HG03460 (cell line): Measurements from ENCODE around the gene TMEM131.
A peak's percentile ranks its signal among the peaks of the same experiment; 100 is the strongest.
"Not testable (repeated sequence)": the region's sequence is repeated elsewhere in the genome, so short reads cannot be mapped to it uniquely, and the experiment has no call there.

ENCODE experiments used
- ATAC-seq: cut with Tn5 transposase; IDR thresholded peaks from one replicate; pipeline ENCODE4 v1.9.1; 2021; ENCODE audit not compliant: unreplicated experiment

Gene TMEM131

GRCh38 chr2:98025481-98026037 is 29.8 kb upstream of the TMEM131 start:
- ATAC-seq = no peak

GRCh38 chr2:98022067-98022466 is 26.3 kb upstream of the TMEM131 start:
- ATAC-seq = not testable (repeated sequence)

GRCh38 chr2:98020992-98021713 is 25.4 kb upstream of the TMEM131 start:
- ATAC-seq = no peak

DNA sequence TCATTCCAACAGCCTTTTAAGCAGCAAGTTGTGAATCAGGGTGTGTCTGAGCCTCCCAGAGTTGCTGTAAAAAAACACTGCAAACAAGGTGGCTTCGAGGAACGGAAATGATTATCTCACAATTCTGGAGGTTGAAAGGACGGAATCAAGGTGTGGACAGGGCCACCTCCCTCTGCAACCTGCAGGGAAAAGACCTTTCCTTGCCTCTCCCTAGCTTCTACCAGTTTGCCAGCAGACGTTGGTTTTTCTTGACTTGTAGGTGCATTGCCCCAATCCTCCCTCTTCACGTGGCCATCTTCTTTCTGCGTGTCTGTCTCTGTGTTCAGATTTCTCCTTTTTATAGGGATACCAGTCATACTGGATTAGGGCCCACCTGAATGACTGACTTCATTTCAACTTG is 24.8 kb upstream of the TMEM131 start:
- ATAC-seq = no peak

GRCh38 chr2:98016908-98017670 is 21.3 kb upstream of the TMEM131 start:
- ATAC-seq = no peak

DNA sequence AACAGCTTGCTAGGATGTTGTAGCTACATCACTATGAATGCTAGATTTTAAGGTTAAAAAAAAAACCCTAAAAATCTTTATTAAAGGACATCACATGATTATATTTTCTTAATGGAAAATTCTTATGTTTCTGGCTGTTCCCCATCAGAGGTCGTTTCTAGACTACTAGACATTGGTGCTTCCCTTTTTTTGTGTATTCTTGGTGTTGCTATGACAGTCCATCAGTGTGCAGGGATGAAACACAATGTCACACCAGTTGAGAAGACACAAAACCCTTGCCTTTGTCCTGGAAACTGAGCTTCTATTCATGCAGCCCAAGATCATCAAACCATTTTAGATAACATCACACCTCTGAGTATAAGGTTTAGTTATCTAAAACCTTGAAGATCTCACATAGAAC is 19.9 kb upstream of the TMEM131 start:
- no peak for ATAC-seq

DNA sequence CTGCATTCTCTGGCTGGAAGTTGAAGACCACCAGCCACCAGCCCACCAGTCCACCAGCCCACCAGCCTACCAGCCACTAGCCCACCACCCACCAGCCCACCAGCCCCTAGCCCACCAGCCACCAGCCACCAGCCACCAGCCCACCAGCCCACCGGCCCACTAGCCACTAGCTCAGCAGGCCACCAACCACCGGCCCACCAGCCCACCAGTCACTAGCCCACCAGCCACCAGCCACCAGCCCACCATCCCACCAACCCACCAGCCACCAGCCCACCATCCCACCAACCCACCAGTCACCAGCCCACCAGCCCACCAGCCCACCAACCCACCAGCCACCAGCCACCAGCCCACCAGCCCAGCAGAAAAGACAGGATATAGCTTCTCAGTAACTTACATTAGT is 18.6 kb upstream of the TMEM131 start:
- no peak for ATAC-seq

- no peak for ATAC-seq
Measured at GRCh38 chr2:98013407-98014042, 17.8 kb upstream of the TMEM131 start.

DNA sequence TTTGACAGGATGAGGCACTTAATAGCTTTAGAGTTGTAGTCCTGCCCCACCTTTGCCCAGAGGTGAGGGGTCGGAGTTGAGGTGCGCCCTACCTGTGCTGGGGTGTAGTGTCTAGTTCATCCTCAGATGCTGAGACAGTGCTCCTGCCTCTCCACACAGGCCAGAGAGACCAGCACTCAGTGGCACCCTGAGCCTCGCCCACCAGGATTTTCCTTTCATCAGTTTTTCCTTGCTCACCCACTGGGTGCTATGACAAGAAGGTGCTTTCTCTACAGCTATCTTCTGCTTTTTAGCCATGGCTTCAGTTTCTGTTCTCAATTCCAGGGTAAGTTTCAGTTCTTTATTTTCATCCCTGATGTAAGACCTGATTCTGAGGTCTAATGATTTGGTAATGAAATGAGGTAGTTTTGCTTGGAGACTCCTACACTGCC is 16.8 kb upstream of the TMEM131 start:
- peak; percentile 70 for ATAC-seq

GRCh38 chr2:98009887-98010760 is 14.4 kb upstream of the TMEM131 start:
- ATAC-seq = no peak

- no peak for ATAC-seq
Measured at GRCh38 chr2:98008415-98008814, 12.7 kb upstream of the TMEM131 start.

- ATAC-seq = no peak
Measured at GRCh38 chr2:98006378-98006777, 10.6 kb upstream of the TMEM131 start.

DNA sequence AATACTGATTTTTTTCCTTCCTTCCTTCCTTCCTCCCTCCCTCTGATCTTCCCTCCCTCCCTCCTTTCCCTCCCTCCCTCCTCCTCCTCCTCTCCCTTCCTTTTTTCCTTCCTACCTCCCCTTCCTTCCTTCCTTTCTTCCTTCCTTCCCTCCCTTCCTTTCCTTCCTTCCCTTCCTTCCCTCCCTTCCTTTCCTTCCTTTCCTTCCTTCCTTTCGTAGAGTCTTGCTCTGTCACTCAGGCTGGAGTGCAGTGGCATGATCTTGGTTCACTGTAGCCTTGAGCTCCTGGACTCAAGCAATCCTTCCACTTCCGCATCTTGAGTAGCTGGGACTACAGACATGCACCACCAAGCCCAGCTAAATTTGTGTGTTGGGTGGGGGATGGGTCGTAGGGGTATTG is 8.9 kb upstream of the TMEM131 start:
- no peak for ATAC-seq

- ATAC-seq = no peak
Measured at GRCh38 chr2:98004047-98004446, 8.3 kb upstream of the TMEM131 start.

DNA sequence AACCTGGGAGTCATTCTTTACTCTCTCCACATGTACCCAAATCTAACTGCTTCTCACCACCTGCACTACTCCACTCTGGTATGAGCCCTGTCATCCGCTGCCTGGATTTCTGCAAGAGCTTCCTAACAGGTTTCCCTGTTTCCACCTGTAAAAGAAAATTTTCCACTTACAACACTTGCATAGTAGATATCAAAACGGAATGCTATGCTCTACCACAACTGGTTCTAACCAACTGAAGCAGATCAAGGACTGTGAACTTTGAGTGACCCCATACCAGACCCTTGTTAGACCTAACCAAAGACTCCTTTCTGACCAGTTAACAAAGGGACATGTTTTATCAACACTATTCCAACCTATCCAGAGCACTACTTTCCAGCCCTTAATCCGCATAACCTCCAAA is 3.8 kb upstream of the TMEM131 start:
- no peak for ATAC-seq

DNA sequence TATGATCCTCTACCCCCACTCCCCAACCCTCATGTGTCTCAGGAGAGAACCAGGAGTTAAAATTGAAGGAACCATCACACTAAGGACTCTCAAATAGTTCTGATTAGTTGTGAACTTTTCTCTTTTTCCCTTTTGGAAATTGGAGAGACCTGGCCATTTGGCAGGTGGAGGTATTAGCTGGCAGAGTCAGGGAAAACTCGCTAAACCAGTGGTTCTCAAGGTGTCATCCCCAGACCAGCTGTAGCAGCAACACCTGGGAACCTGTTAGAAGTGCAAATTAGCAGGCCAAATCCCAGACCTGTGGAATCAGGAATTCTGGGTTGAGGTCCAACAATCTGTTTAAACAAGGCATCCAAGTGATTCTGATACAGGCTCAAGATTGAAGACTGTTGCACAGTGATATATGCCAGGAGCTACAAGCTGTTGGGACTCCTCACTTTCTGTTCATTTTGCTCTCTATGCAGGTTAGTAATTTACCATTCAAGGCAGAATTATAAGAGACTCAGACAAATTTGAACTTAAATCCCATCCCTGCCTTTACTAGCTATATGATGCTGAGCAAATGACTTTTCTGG is 2.8 kb upstream of the TMEM131 start:
- no peak for ATAC-seq

GRCh38 chr2:97997784-97998392 is 2.1 kb upstream of the TMEM131 start:
- no peak for ATAC-seq

DNA sequence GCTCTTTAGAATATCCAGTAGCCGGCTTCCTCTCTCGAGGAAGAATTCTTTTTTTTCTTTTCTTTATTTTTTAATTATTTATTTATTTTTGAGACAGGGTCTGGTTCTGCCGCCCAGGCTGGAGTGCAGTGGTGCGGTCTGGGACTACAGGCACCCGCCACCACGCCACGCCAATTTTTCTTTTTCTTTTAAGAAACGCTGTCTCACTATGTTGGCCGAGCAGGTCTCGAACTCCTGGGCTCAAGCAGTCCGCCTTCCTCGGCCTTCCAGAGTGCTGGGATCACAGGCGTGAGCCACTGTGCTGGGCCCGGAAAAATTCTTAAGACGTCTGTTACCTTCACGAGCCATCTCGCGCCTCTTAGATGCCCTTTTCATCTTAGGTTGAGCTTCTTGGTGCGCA is 931 bp upstream of the TMEM131 start:
- no peak for ATAC-seq

GRCh38 chr2:97995026-97995733 is 568 bp downstream of the TMEM131 start:
- peak; percentile 31 for ATAC-seq
